OCI-LY7 (cell line): ENCODE measurements around the gene COX7A2L. TPM values are rescaled to one million over a fixed set of nuclear protein-coding genes. Genes with fewer than 3 reads are reported as not detected.

Experiments
- BruUV-seq: library from RNA; stranded (reverse); fragments of 400-500 nt; replicated peaks from 2 replicates; lab custom pipeline; 2021; lab: Mats Ljungman, UMichigan
- CTCF ChIA-PET: fragments of 300-600 bp; sonication (Branson Sonifier 250); formaldehyde crosslinking; loops from one replicate; lab custom pipeline; 2022; ENCODE audit warnings: antibody characterized with exemption; ENCODE audit not compliant: unreplicated experiment; lab: Charles Lee
- POLR2A ChIA-PET: fragments of 300-600 bp; sonication (Branson Sonifier 250); formaldehyde crosslinking; loops from one replicate; lab custom pipeline; 2022; ENCODE audit warnings: antibody characterized with exemption; lab: Charles Lee
- DNase-seq: peaks from one replicate; pipeline ENCODE4 v3.0.0-alpha.2; 2015; ENCODE audit warnings: low spot score
- H2AFZ ChIP-seq: fragments of 200-600 bp; sonication (generic), shearing (Covaris generic); 2 replicates; pipeline ENCODE4 v1.6.1; 2014; ENCODE audit warnings: mild to moderate bottlenecking, antibody characterized with exemption, low read length, moderate library complexity
- H3K27ac ChIP-seq: fragments of 200-600 bp; sonication (generic); 2 replicates; pipeline ENCODE4 v1.5.1; 2014; ENCODE audit warnings: mixed run types, low read depth, mild to moderate bottlenecking, moderate library complexity, low read length, inconsistent platforms; ENCODE audit not compliant: poor library complexity, severe bottlenecking
- H3K36me3 ChIP-seq: fragments of 200-600 bp; sonication (generic); 2 replicates; pipeline ENCODE4 v1.6.1; 2014; ENCODE audit warnings: mild to moderate bottlenecking, antibody characterized with exemption, low read length, moderate library complexity, mixed read lengths; ENCODE audit not compliant: insufficient read depth
- H3K4me1 ChIP-seq: fragments of 200-600 bp; sonication (generic); 2 replicates; pipeline ENCODE4 v1.5.1; 2014; ENCODE audit warnings: mild to moderate bottlenecking, low read length; ENCODE audit not compliant: insufficient read depth, poor library complexity, severe bottlenecking
- H3K4me2 ChIP-seq: fragments of 200-600 bp; sonication (generic); 2 replicates; pipeline ENCODE4 v1.6.1; 2014; ENCODE audit warnings: mild to moderate bottlenecking, low read length
- H3K4me3 ChIP-seq: fragments of 200-600 bp; sonication (generic); 2 replicates; pipeline ENCODE4 v1.5.1; 2014; ENCODE audit warnings: mild to moderate bottlenecking, low read depth, low read length; ENCODE audit not compliant: poor library complexity, severe bottlenecking
- H3K79me2 ChIP-seq: fragments of 200-600 bp; sonication (generic); 2 replicates; pipeline ENCODE4 v1.6.1; 2016; ENCODE audit warnings: low read depth, mild to moderate bottlenecking, low read length, moderate library complexity, mixed read lengths; ENCODE audit not compliant: insufficient read depth
- H3K9me2 ChIP-seq: fragments of 200-600 bp; sonication (generic); 2 replicates; pipeline ENCODE4 v1.6.1; 2016; ENCODE audit warnings: mild to moderate bottlenecking, low read length, mixed read lengths; ENCODE audit not compliant: insufficient read depth
- H3K9me3 ChIP-seq: fragments of 200-600 bp; sonication (generic); 2 replicates; pipeline ENCODE4 v1.6.1; 2014; ENCODE audit warnings: mild to moderate bottlenecking, mixed run types, low read length, mixed read lengths
- H4K20me1 ChIP-seq: fragments of 200-600 bp; sonication (generic); 2 replicates; pipeline ENCODE4 v1.6.1; 2014; ENCODE audit warnings: mild to moderate bottlenecking, antibody characterized with exemption, low read length, moderate library complexity, mixed read lengths; ENCODE audit not compliant: insufficient read depth
- EZH2phosphoT487 ChIP-seq: fragments of 200-600 bp; sonication (generic); IDR thresholded peaks from 2 replicates; pipeline ENCODE4 v1.6.1; 2018; ENCODE audit warnings: low read depth, borderline replicate concordance, mild to moderate bottlenecking, mixed run types, antibody characterized with exemption, low read length, moderate library complexity, mixed read lengths
- intact Hi-C: fragments of 100-400 bp; cut with micrococcal nuclease; formaldehyde crosslinking; loops from one replicate; pipeline ENCODE4 v1.10.0; 2022; ENCODE audit not compliant: unreplicated experiment
- total RNA-seq, 2 experiments: library from RNA; depleted of rRNA in 1 of 2; stranded (reverse); fragments of >200 nt in 1 of 2; shearing (Covaris generic) in 1 of 2; gene quantifications; 2 replicates each; pipeline ENCODE4 v1.2.3, GENCODE V29; 2014 to 2022
- TF ChIP-seq, protein P1 (sequence below): fragments of 200-600 bp; sonication (generic); conservative IDR thresholded peaks from 2 replicates; pipeline ENCODE4 v1.5.1; 2014; ENCODE audit warnings: mild to moderate bottlenecking, antibody characterized with exemption, low read length, moderate library complexity, mixed read lengths

The COX7A2L gene
- total RNA-seq, 2 experiments from 2014 or later: 118 to 121 TPM

DNA sequence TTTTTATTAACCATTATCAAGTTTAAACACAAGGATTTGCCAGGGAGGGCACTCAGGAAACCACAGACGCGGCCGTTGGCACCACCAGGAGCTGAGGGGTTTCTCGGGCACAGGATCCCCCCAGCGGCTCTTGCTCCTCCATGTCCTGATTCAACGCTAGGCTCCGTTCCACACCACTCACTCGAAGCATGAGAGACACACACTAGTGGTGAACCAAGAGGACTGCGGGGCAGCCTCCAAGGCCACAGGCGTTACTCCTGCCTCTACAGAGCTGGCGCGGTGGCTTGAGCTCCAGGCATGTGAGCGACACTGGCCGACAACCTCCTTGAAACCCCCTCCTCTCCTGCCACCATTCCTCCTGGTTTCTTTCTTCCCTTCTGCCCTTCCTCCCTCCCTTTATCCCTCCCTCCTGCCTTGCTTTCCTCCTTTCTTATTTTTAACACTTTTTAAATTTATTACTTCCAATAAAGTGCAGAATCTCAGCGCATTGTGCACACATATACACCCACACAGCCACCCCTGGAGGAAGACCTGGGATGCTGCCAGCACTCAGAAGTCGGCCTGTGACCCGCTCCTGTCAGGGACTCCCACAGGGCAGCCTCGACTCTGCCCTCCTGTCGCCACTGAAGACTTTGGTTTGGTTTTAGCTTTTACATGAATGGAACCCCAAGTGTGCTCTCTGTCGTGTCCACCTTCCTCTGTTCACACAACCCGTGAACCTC is 21.7 kb downstream of the COX7A2L start:
- peak; percentile 20 for DNase-seq
- no TSS peak for BruUV-seq
- Histone ChIP-seq H3K4me3 (no peak overlapping the region), H4K20me1 (no peaks in the 10 kb centered on the region), H2AFZ (no peak overlapping the region), H3K9me3 (no peaks in the 10 kb centered on the region), H3K36me3 (peaks cover 61% of the 10 kb centered on the region), H3K4me1 (no peaks in the 10 kb centered on the region), H3K79me2 (no peaks in the 10 kb centered on the region; the same call in 1 of the 2 replicates), H3K4me2 (no peak overlapping the region), H3K27ac (no peak overlapping the region), H3K9me2 (no peaks in the 10 kb centered on the region)
- intact Hi-C loops: no loop called here
- POLR2A ChIA-PET: interaction anchor here (1.8 kb wide), 1 partner anchor 21 kb away, joined by 6 read pairs; no protein-coding TSS in a partner anchor
- no peak for TF ChIP-seq EZH2phosphoT487
- TF ChIP-seq, protein P1, sequence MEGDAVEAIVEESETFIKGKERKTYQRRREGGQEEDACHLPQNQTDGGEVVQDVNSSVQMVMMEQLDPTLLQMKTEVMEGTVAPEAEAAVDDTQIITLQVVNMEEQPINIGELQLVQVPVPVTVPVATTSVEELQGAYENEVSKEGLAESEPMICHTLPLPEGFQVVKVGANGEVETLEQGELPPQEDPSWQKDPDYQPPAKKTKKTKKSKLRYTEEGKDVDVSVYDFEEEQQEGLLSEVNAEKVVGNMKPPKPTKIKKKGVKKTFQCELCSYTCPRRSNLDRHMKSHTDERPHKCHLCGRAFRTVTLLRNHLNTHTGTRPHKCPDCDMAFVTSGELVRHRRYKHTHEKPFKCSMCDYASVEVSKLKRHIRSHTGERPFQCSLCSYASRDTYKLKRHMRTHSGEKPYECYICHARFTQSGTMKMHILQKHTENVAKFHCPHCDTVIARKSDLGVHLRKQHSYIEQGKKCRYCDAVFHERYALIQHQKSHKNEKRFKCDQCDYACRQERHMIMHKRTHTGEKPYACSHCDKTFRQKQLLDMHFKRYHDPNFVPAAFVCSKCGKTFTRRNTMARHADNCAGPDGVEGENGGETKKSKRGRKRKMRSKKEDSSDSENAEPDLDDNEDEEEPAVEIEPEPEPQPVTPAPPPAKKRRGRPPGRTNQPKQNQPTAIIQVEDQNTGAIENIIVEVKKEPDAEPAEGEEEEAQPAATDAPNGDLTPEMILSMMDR: 0 out of 2 replicates have a peak, but pooled peaks have one; percentile 25
- CTCF ChIA-PET: no interaction called here

- POLR2A ChIA-PET: interaction anchor here (1.8 kb wide), 1 partner anchor 21 kb away, joined by 6 read pairs; no protein-coding TSS in a partner anchor
- Histone ChIP-seq H3K9me2 (no peaks in the 10 kb centered on the region), H3K79me2 (no peaks in the 10 kb centered on the region; the same call in 1 of the 2 replicates), H3K4me2 (no peak overlapping the region), H2AFZ (no peak overlapping the region), H3K9me3 (no peaks in the 10 kb centered on the region), H3K27ac (no peak overlapping the region), H3K36me3 (peaks cover 62% of the 10 kb centered on the region), H3K4me3 (no peak overlapping the region), H3K4me1 (no peaks in the 10 kb centered on the region), H4K20me1 (no peaks in the 10 kb centered on the region)
- no peak for DNase-seq
- no TSS peak for BruUV-seq
- intact Hi-C loops: no loop called here
- CTCF ChIA-PET: no interaction called here
- TF ChIP-seq, protein P1: no peak
- TF ChIP-seq EZH2phosphoT487: no peak
Observed at GRCh38 chr2:42338567-42339190, 22.3 kb downstream of the COX7A2L start.
